A549 (cell line): ENCODE results near the gene RAB3GAP2.

Experiments used
- FOSL2 ChIP-seq, 2 experiments: fragments of 450-650 bp in 1 of 2; fragments of >200 bp in 1 of 2; sonication (Bioruptor Twin) in 1 of 2; formaldehyde crosslinking; IDR thresholded peaks; 2 replicates each; pipeline versions ENCODE4 v1.5.0 to v1.6.1; 2016 to 2020; ENCODE audit warnings: mild to moderate bottlenecking in 1 of 2, moderate library complexity in 1 of 2
- GATA3 ChIP-seq: IDR thresholded peaks from 2 replicates; pipeline ENCODE4 v1.6.1; 2012; ENCODE audit warnings: borderline replicate concordance
- KDM5A ChIP-seq: fragments of 200-600 bp; sonication (generic); IDR thresholded peaks from 2 replicates; pipeline ENCODE4 v1.6.1; 2016; ENCODE audit warnings: antibody characterized with exemption, mild to moderate bottlenecking
- MAZ ChIP-seq: fragments of 150-350 bp; IDR thresholded peaks from 2 replicates; pipeline ENCODE4 v1.6.1; 2014; ENCODE audit warnings: antibody characterized with exemption, low read depth, low read length, borderline replicate concordance
- NFE2L2 ChIP-seq: fragments of 150-350 bp; conservative IDR thresholded peaks from 2 replicates; pipeline ENCODE4 v1.6.1; 2014; ENCODE audit warnings: low read length
- POLR2A ChIP-seq: IDR thresholded peaks from 2 replicates; pipeline ENCODE4 v1.6.1; 2012; ENCODE audit warnings: mild to moderate bottlenecking, low read length
- SMC3 ChIP-seq: fragments of >200 bp; sonication (Bioruptor Twin); formaldehyde crosslinking; IDR thresholded peaks from 3 replicates; pipeline ENCODE4 v1.6.1; 2018; ENCODE audit warnings: inconsistent platforms
- TF ChIP-seq, protein P1 (sequence below): fragments of >200 bp; sonication (Bioruptor Twin); formaldehyde crosslinking; IDR thresholded peaks from 3 replicates; pipeline ENCODE4 v1.5.1; 2016
- TF ChIP-seq, protein P2 (sequence below): fragments of >200 bp; sonication (Bioruptor Twin); formaldehyde crosslinking; IDR thresholded peaks from 3 replicates; pipeline ENCODE4 v1.6.1; 2016
- TF ChIP-seq, protein P3 (sequence below): IDR thresholded peaks from 2 replicates; pipeline ENCODE4 v1.6.1; 2012

DNA sequence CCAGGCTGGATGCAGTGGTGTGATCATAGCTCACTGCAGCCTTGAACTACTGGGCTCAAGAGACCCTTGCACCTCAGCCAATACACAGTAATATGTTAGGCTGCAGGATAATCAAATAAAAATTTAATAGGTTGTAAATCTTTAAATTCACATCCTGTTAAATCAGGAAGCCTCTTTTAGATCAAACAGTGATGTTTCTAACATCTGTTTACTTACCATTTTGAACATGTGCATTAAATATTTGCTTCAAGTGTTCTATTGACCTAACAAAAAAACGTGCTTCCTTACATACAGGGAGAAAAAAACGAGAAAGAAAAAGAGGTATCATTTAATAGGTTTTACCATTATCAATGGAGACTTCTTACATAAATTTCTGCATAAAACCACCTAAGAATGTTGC lies 107.7 kb downstream of the RAB3GAP2 start:
- TF ChIP-seq, protein P1, sequence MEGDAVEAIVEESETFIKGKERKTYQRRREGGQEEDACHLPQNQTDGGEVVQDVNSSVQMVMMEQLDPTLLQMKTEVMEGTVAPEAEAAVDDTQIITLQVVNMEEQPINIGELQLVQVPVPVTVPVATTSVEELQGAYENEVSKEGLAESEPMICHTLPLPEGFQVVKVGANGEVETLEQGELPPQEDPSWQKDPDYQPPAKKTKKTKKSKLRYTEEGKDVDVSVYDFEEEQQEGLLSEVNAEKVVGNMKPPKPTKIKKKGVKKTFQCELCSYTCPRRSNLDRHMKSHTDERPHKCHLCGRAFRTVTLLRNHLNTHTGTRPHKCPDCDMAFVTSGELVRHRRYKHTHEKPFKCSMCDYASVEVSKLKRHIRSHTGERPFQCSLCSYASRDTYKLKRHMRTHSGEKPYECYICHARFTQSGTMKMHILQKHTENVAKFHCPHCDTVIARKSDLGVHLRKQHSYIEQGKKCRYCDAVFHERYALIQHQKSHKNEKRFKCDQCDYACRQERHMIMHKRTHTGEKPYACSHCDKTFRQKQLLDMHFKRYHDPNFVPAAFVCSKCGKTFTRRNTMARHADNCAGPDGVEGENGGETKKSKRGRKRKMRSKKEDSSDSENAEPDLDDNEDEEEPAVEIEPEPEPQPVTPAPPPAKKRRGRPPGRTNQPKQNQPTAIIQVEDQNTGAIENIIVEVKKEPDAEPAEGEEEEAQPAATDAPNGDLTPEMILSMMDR: no peak
- TF ChIP-seq GATA3 (no peak), SMC3 (no peak), NFE2L2 (no peak), MAZ (no peak), FOSL2 (IDR thresholded peaks at IDR 0.05) (no peak), FOSL2 (CRISPR knock-in tag; IDR thresholded peaks at IDR 0.05) (no peak), POLR2A (no peak), KDM5A (no peak)
- TF ChIP-seq, protein P2, sequence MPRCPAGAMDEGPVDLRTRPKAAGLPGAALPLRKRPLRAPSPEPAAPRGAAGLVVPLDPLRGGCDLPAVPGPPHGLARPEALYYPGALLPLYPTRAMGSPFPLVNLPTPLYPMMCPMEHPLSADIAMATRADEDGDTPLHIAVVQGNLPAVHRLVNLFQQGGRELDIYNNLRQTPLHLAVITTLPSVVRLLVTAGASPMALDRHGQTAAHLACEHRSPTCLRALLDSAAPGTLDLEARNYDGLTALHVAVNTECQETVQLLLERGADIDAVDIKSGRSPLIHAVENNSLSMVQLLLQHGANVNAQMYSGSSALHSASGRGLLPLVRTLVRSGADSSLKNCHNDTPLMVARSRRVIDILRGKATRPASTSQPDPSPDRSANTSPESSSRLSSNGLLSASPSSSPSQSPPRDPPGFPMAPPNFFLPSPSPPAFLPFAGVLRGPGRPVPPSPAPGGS: no peak
- TF ChIP-seq, protein P3, sequence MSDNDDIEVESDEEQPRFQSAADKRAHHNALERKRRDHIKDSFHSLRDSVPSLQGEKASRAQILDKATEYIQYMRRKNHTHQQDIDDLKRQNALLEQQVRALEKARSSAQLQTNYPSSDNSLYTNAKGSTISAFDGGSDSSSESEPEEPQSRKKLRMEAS: no peak
